Omental fat pad (tissue), 4 donors: Measurements from ENCODE around the gene CLCA4. TPM values are rescaled to one million over a fixed set of nuclear protein-coding genes. Genes with fewer than 3 reads are reported as not detected.
"Not testable (repeated sequence)": the region's sequence is repeated elsewhere in the genome, so short reads cannot be mapped to it uniquely, and the experiment has no call there.

Experiments
- ATAC-seq: fragments of 150-250 bp; one replicate; pipeline ENCODE4 v1.9.1; 2016; ENCODE audit warnings: mild to moderate bottlenecking, moderate library complexity; ENCODE audit not compliant: low FRiP score
- DNase-seq: peaks from one replicate; pipeline ENCODE4 v3.0.0-alpha.2; 2019; ENCODE audit warnings: low spot score
- CTCF ChIP-seq, 3 donors: fragments of 450-650 bp; IDR thresholded peaks; one replicate each; pipeline ENCODE4 v1.5.1; 2016 to 2017; ENCODE audit warnings: antibody characterized with exemption in 3 of 3, mild to moderate bottlenecking in 3 of 3, moderate library complexity in 2 of 3
- total RNA-seq, 4 donors: library from RNA; depleted of rRNA; stranded (reverse); fragments of >200 nt; gene quantifications; one replicate each; pipeline ENCODE4 v1.1.0, GENCODE V29; 2016

The CLCA4 gene
- not detected for total RNA-seq

- no peak for DNase-seq
- no peak for TF ChIP-seq CTCF (IDR thresholded peaks at IDR 0.05)
- ATAC-seq = no peak
Observed at GRCh38 chr1:86546787-86547221, at the start of gene CLCA4. Gene CLCA4 (plus strand): TSS chr1:86547078. CDS start chr1:86547120, 42 bp downstream.

- DNase-seq (no peak), ATAC-seq (no peak)
- TF ChIP-seq CTCF (IDR thresholded peaks at IDR 0.05) = no peak
Observed at GRCh38 chr1:86498281-86498680, 48.6 kb upstream of the CLCA4 start.

- TF ChIP-seq CTCF (IDR thresholded peaks at IDR 0.05) = peak in 2 of 3 donors; percentile 31 to 43
- DNase-seq = no peak
- ATAC-seq = no peak
Observed at GRCh38 chr1:86499987-86500593, 46.8 kb upstream of the CLCA4 start.

- TF ChIP-seq CTCF (IDR thresholded peaks at IDR 0.05) = no peak
- DNase-seq = no peak
- ATAC-seq = no peak
Observed at GRCh38 chr1:86500714-86501113, 46.2 kb upstream of the CLCA4 start.

GRCh38 chr1:86502125-86502646 is 44.7 kb upstream of the CLCA4 start:
- not testable (repeated sequence) for DNase-seq, ATAC-seq

- TF ChIP-seq CTCF (IDR thresholded peaks at IDR 0.05) = no peak
- ATAC-seq (peak; percentile 77), DNase-seq (no peak)
Observed at GRCh38 chr1:86502721-86503405, 44.0 kb upstream of the CLCA4 start.

GRCh38 chr1:86503406-86504136 is 43.3 kb upstream of the CLCA4 start:
- ATAC-seq (peak; percentile 74), DNase-seq (no peak)
- TF ChIP-seq CTCF (IDR thresholded peaks at IDR 0.05) = no peak
